Skeletal muscle cell (primary cell): Measurements from ENCODE around the gene ARHGDIA.
"Not testable (repeated sequence)": the region's sequence is repeated elsewhere in the genome, so short reads cannot be mapped to it uniquely, and the experiment has no call there.

ENCODE experiments used
- DNase-seq: peaks from one replicate; pipeline ENCODE4 v3.0.0-alpha.2; 2010; ENCODE audit warnings: low read depth
- H3K4me3 ChIP-seq: 2 replicates; pipeline ENCODE4 v1.5.1; 2011; ENCODE audit warnings: low read depth, mild to moderate bottlenecking, control low read depth, low read length, moderate library complexity

Gene ARHGDIA

GRCh38 chr17:81870981-81871386 is at the start of gene ARHGDIA:
TSS of gene ARHGDIA (minus strand) at chr17:81871337. CDS start at chr17:81869930, 1,407 bp downstream.
- DNase-seq: no peak
- peak within 1 kb of the TSS; percentile 78 for H3K4me3 ChIP-seq

GRCh38 chr17:81918832-81919545 is 47.9 kb upstream of the ARHGDIA start:
- no peak for DNase-seq
- H3K4me3 ChIP-seq: no peak overlapping the region

- H3K4me3 ChIP-seq: peak overlapping the region; percentile 7
- not testable (repeated sequence) for DNase-seq
These were observed 47.2 kb upstream of the ARHGDIA start for GRCh38 chr17:81918333-81918669.

- DNase-seq: no peak
These were observed 46.6 kb upstream of the ARHGDIA start, which contains the start of gene SIRT7 for GRCh38 chr17:81917565-81918332. TSS of gene SIRT7 (minus strand) at chr17:81918176. CDS start at chr17:81918131, 45 bp downstream.

GRCh38 chr17:81916234-81917001 is 45.3 kb upstream of the ARHGDIA start:
- peak overlapping the region; percentile 66 for H3K4me3 ChIP-seq
- DNase-seq: no peak

More at GRCh38 chr17:81917565-81918332, 46.6 kb upstream of the ARHGDIA start, which contains the start of gene SIRT7:
- H3K4me3 ChIP-seq: peak within 1 kb of the TSS; percentile 66

DNA sequence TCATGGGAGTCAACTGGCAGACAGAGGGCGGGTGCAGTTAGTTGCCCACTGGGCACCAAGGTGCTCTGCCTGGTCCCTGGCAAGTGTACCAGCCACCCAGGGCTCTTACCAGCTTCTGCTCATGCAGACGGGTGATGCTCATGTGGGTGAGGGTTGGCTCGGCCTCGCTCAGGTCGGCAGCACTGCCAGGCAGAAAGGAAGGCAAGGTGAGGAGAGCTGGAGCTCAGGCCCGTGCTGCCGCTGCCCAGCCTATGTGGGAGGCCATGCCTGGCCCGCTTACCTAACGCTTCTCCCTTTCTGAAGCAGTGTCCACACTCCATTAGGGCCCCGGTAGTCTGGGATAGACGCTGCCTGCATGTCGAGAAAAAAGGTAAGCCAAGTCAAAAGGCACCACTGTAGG is 44.2 kb upstream of the ARHGDIA start:
- no peak overlapping the region for H3K4me3 ChIP-seq
- no peak for DNase-seq

DNA sequence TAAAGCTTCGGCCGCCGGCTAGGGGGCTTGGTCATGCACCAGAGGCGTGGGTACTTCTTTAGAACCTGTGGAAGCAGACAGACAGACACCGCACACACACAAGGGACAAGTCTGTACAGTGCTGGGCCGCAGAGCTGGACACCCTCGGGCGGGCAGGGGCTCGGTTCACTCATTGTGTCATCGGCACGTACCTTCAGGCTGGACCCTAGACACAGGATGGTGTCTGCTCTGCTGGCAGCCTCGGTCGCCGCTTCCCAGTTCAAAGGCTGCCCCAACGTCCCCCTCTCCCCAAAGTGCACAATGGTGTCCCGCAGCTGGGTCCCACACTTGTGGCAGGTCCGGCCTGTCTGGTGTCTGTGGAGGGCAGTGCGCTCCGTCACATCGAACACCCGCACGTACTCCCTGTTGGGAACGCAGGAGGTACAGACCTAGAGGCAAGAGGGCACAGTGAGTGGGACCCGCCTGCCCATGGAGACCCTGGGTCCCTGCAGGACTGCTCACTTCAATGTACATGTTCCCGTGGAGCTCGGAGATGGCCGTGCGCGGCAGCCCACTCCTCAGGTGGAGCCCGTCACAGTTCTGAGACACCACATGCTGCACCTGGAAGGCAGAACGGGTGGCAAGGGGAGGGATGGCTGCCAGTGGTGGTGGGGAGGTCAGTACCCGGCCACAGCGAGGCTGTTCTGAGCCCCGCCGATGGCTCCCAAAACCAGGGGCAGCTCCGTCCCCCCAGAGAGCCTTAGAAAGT is 43.1 kb upstream of the ARHGDIA start:
- no peak for DNase-seq
- no peak overlapping the region for H3K4me3 ChIP-seq

- DNase-seq: no peak
- no peak overlapping the region for H3K4me3 ChIP-seq
These were observed 42.4 kb upstream of the ARHGDIA start for GRCh38 chr17:81913394-81914102.

GRCh38 chr17:81912441-81913309 is 41.5 kb upstream of the ARHGDIA start:
- no peak overlapping the region for H3K4me3 ChIP-seq
- no peak for DNase-seq

DNA sequence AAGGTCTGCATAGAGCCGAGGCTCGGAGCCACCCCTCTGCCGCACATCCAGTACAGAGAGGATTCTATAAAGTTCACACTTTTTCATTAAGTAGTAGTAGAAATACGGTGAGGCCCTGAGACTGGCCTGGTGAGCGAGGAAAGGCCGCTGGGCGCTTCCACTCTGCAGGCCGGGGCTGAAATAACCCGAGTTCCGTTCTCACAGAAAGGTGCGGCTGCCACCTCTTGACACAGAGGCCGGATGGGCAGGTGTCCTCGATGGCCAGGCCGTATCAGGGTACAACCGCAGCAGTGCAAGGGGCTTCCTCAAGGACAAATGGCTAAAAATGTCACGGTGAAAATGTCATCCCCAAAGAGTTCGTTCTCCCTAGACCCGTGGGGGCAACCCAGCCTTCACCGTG is 40.8 kb upstream of the ARHGDIA start:
- no peak overlapping the region for H3K4me3 ChIP-seq
- DNase-seq: no peak

DNA sequence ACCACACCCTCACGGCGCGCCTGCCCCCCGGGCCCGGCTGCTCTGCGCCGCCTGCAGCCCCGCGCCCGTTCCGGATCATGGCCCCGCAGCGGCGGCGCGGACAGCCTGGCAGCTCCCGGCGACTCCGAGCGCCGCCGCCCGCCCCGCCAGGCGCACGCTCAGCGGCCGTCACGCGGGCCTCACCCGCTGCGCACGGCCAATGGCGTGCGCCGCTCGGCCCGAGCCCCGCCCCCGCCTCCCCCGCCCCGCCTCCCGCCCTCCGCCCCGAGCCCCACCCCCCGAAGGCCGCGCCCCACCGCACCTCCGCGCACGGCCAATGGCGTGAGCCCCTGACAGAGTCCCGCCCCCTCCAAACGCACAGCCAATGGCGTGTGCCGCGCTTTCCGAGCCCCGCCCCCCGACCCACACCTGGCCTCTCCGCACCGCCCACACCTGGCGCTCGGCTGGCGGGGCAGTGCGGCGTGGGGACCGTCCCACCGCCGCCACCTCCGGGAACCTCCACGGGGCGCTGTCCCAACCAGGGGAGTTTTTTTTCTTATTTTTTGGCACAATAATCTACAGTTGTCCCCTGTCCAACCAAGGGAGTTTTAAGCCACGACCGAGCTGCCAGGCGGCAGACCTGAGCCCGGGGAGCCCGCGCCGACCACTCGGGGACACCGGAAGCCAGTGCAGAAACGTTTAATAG is 40.3 kb upstream of the ARHGDIA start, which contains the start of gene PCYT2:
TSS of gene PCYT2 (minus strand) at position 123 of the 685 bp plus-strand sequence. CDS start at position 79, 44 bp downstream.
- peak within 1 kb of the TSS; percentile 87 for H3K4me3 ChIP-seq
- DNase-seq: peak; percentile 34

DNA sequence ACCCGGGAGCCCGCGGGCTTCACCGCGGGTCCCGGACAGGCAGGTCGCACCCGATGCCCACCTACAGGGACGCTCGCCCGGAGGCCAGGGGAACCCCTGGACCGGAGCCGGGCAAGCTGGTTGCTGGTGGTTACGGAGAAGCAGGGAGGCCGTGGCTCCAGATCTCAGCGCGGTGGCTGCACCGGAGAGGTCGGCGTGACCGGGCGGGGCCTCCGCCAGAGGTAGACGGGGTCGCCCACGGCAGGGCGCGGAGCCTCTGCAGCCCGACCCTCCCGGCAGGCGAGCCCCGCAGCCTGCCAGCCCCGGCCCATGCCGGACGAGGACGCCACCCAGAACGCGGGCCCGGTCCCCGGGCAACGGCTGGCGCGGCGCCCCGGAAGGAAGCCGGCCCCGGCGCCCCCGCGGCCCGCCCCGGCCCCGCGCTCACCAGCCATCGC is 39.7 kb upstream of the ARHGDIA start:
- H3K4me3 ChIP-seq: peak overlapping the region; percentile 87
- no peak for DNase-seq

DNA sequence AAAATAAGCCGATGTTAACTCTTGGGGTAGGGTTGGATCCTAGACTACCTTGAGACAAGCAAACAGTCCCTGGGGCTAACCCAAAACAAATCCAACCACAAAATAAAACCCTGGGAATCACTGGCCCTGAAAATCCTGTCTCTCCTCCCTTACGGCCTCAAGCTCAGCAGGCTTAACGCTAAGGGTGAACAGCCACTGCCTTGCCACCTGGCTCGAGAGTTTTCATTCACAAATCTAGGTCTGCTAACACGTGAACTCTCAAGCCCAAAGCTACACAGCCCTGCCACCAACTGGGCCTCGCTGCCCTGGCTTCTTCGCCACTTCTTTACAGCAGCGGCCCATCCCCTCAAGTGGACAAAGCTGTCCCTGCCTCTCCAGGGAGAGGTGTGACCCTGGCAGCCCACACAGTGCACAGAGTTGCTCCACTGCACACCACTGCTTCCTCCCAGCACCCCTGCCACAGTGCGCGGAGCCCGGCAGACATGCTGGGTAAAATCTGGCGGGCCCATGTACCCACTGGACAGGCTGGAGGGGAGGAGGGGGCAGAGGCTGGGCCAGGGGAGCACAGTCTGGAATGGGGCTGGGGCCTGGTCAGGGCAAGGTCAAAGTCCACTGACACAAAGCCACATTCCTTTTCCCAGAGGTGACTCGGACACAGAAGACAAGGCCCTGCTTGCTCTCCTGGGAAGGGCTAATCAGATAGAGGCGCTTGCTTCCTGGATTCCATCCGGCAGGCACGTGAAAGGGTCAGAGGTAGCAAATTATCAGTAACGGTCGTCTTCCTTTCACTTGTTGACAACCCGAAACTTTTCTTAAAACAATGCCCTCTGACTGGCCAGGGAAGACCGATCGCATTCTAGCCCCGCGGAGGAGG is 39.1 kb upstream of the ARHGDIA start:
- DNase-seq: no peak

GRCh38 chr17:81909231-81909630 is 38.1 kb upstream of the ARHGDIA start:
- no peak for DNase-seq
- H3K4me3 ChIP-seq: no peak overlapping the region

More for the DNA sequence above, 39.1 kb upstream of the ARHGDIA start:
- peak overlapping the region; percentile 87 for H3K4me3 ChIP-seq

GRCh38 chr17:81908793-81909192 is 37.7 kb upstream of the ARHGDIA start:
- DNase-seq: no peak
- H3K4me3 ChIP-seq: no peak overlapping the region
